HepG2 (cell line): ENCODE results near the gene MMP17. TPM values are rescaled to one million over a fixed set of nuclear protein-coding genes. Genes with fewer than 3 reads are reported as not detected.

ENCODE experiments used
- AHDC1 ChIP-seq: sonication (generic); formaldehyde crosslinking; IDR thresholded peaks from 2 replicates; pipeline ENCODE4 v1.5.1; 2020; ENCODE audit warnings: mild to moderate bottlenecking, missing genetic modification reagents, borderline replicate concordance
- AKAP8 ChIP-seq: sonication (generic); formaldehyde crosslinking; IDR thresholded peaks from 2 replicates; pipeline ENCODE4 v1.5.1; 2020; ENCODE audit warnings: mild to moderate bottlenecking, missing genetic modification reagents
- ELF1 ChIP-seq: sonication (generic); formaldehyde crosslinking; IDR thresholded peaks from 2 replicates; pipeline ENCODE4 v1.4.0; 2020; ENCODE audit warnings: missing genetic modification reagents
- FOXO1 ChIP-seq: sonication (generic); formaldehyde crosslinking; IDR thresholded peaks from 2 replicates; pipeline ENCODE4 v1.4.0; 2020; ENCODE audit warnings: missing genetic modification reagents
- GZF1 ChIP-seq: sonication (generic); formaldehyde crosslinking; IDR thresholded peaks from 2 replicates; pipeline ENCODE4 v1.5.1; 2020; ENCODE audit warnings: mild to moderate bottlenecking, missing genetic modification reagents
- KDM3A ChIP-seq: IDR thresholded peaks from 2 replicates; pipeline ENCODE4 v1.6.1; 2018; ENCODE audit warnings: low read depth, missing compliant biosample characterization
- KMT2B ChIP-seq: IDR thresholded peaks from 2 replicates; pipeline ENCODE4 v1.6.1; 2016; ENCODE audit warnings: missing genetic modification reagents, missing compliant biosample characterization
- THRA ChIP-seq: sonication (generic); formaldehyde crosslinking; IDR thresholded peaks from 2 replicates; pipeline ENCODE4 v1.4.0; 2020; ENCODE audit warnings: missing genetic modification reagents, borderline replicate concordance
- YEATS4 ChIP-seq: sonication (generic); formaldehyde crosslinking; IDR thresholded peaks from 2 replicates; pipeline ENCODE4 v1.4.0; 2020; ENCODE audit warnings: missing genetic modification reagents, borderline replicate concordance
- ZNF207 ChIP-seq: fragments of 450-650 bp; IDR thresholded peaks from 2 replicates; pipeline ENCODE4 v1.6.1; 2016; ENCODE audit warnings: antibody characterized with exemption, borderline replicate concordance
- ZNF326 ChIP-seq: sonication (generic); formaldehyde crosslinking; IDR thresholded peaks from 2 replicates; pipeline ENCODE4 v1.4.0; 2020; ENCODE audit warnings: missing genetic modification reagents, borderline replicate concordance
- ZNF816 ChIP-seq: sonication (generic); formaldehyde crosslinking; IDR thresholded peaks from 2 replicates; pipeline ENCODE4 v1.8.0; 2022; ENCODE audit warnings: missing genetic modification reagents, mild to moderate bottlenecking, borderline replicate concordance
- ZSCAN9 ChIP-seq: IDR thresholded peaks from 2 replicates; pipeline ENCODE4 v1.6.1; 2016; ENCODE audit warnings: borderline replicate concordance
- polyA plus RNA-seq, 8 experiments: library from polyadenylated mRNA; depleted of rRNA in 3 of 8; stranded (reverse) in 7 of 8; unstranded in 1 of 8; fragments of >200 nt; fragmentation: Illumina TruSeq in 4 of 8; extraction: Trizol in 4 of 8; gene quantifications; 2 replicates each; pipeline versions ENCODE4 v1.2.1 to v1.2.3, GENCODE V29; 2011 to 2016; ENCODE audit warnings: low read depth in 4 of 8, missing spikeins in 1 of 8, mixed read lengths in 1 of 8; ENCODE audit not compliant: insufficient read depth in 1 of 8
- total RNA-seq, 5 experiments: library from RNA; depleted of rRNA; stranded (reverse); fragments of >200 nt; fragmentation: Illumina TruSeq; extraction: Trizol; gene quantifications; 2 replicates each; pipeline ENCODE4 v1.2.3, GENCODE V29; 2016; ENCODE audit warnings: low read depth in 1 of 5
- TF ChIP-seq, protein P1 (sequence below): sonication (generic); formaldehyde crosslinking; IDR thresholded peaks from 2 replicates; pipeline ENCODE4 v1.4.0; 2020; ENCODE audit warnings: mild to moderate bottlenecking, missing genetic modification reagents, borderline replicate concordance
- TF ChIP-seq, protein P2 (sequence below): fragments of 450-650 bp; IDR thresholded peaks from 2 replicates; pipeline ENCODE4 v1.6.1; 2017

Gene MMP17
- total and polyA plus RNA-seq, 2 of the 13 experiments (the other 11 are each of a cell fraction or from before 2014, with no cell fraction given) = 0.55 to 0.80 TPM

- TF ChIP-seq YEATS4 (CRISPR knock-in tag) (peak; percentile 63; the same call in 1 of the 2 replicates), FOXO1 (CRISPR knock-in tag) (peak; percentile 63), KDM3A (CRISPR knock-in tag) (peak; percentile 91; the same call in 1 of the 2 replicates), ELF1 (CRISPR knock-in tag) (no peak), KMT2B (CRISPR knock-in tag) (peak; percentile 73; the same call in 1 of the 2 replicates), ZNF816 (CRISPR knock-in tag) (0 out of 2 replicates have a peak, but pooled peaks have one; percentile 75), ZNF326 (CRISPR knock-in tag) (0 out of 2 replicates have a peak, but pooled peaks have one; percentile 10), ZNF207 (no peak), AHDC1 (CRISPR knock-in tag) (peak; percentile 40; the same call in 1 of the 2 replicates), AKAP8 (CRISPR knock-in tag) (0 out of 2 replicates have a peak, but pooled peaks have one; percentile 47), GZF1 (no peak), THRA (peak; percentile 81), ZSCAN9 (peak; percentile 44; the same call in 1 of the 2 replicates)
- TF ChIP-seq, protein P1, sequence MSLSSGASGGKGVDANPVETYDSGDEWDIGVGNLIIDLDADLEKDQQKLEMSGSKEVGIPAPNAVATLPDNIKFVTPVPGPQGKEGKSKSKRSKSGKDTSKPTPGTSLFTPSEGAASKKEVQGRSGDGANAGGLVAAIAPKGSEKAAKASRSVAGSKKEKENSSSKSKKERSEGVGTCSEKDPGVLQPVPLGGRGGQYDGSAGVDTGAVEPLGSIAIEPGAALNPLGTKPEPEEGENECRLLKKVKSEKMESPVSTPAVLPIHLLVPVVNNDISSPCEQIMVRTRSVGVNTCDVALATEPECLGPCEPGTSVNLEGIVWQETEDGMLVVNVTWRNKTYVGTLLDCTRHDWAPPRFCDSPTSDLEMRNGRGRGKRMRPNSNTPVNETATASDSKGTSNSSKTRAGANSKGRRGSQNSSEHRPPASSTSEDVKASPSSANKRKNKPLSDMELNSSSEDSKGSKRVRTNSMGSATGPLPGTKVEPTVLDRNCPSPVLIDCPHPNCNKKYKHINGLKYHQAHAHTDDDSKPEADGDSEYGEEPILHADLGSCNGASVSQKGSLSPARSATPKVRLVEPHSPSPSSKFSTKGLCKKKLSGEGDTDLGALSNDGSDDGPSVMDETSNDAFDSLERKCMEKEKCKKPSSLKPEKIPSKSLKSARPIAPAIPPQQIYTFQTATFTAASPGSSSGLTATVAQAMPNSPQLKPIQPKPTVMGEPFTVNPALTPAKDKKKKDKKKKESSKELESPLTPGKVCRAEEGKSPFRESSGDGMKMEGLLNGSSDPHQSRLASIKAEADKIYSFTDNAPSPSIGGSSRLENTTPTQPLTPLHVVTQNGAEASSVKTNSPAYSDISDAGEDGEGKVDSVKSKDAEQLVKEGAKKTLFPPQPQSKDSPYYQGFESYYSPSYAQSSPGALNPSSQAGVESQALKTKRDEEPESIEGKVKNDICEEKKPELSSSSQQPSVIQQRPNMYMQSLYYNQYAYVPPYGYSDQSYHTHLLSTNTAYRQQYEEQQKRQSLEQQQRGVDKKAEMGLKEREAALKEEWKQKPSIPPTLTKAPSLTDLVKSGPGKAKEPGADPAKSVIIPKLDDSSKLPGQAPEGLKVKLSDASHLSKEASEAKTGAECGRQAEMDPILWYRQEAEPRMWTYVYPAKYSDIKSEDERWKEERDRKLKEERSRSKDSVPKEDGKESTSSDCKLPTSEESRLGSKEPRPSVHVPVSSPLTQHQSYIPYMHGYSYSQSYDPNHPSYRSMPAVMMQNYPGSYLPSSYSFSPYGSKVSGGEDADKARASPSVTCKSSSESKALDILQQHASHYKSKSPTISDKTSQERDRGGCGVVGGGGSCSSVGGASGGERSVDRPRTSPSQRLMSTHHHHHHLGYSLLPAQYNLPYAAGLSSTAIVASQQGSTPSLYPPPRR (CRISPR knock-in tag) = peak; percentile 27; the same call in 1 of the 2 replicates
- TF ChIP-seq, protein P2, sequence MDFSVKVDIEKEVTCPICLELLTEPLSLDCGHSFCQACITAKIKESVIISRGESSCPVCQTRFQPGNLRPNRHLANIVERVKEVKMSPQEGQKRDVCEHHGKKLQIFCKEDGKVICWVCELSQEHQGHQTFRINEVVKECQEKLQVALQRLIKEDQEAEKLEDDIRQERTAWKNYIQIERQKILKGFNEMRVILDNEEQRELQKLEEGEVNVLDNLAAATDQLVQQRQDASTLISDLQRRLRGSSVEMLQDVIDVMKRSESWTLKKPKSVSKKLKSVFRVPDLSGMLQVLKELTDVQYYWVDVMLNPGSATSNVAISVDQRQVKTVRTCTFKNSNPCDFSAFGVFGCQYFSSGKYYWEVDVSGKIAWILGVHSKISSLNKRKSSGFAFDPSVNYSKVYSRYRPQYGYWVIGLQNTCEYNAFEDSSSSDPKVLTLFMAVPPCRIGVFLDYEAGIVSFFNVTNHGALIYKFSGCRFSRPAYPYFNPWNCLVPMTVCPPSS = no peak
These were observed 68.1 kb downstream of the MMP17 start (continued) for GRCh38 chr12:131896080-131896810.
